Trophoblast cell (in vitro differentiated cells and primary cell): ENCODE measurements around the gene SNX27.

ENCODE experiments used
- DNase-seq, 2 donors: peaks; one replicate each; pipeline ENCODE4 v3.0.0-alpha.2; 2016
- H2AFZ ChIP-seq: 2 replicates; pipeline ENCODE4 v1.6.1; 2013; ENCODE audit warnings: low read length, moderate library complexity, mild to moderate bottlenecking; ENCODE audit not compliant: insufficient read depth, poor library complexity
- H2AK5ac ChIP-seq: 2 replicates; pipeline ENCODE4 v1.6.1; 2013; ENCODE audit warnings: mild to moderate bottlenecking, low read length
- H2BK120ac ChIP-seq: 2 replicates; pipeline ENCODE4 v1.6.1; 2013; ENCODE audit warnings: low read length, mild to moderate bottlenecking, moderate library complexity; ENCODE audit not compliant: insufficient read depth, poor library complexity
- H2BK12ac ChIP-seq: 2 replicates; pipeline ENCODE4 v1.6.1; 2013; ENCODE audit warnings: mild to moderate bottlenecking, low read length, moderate library complexity
- H2BK5ac ChIP-seq: 2 replicates; pipeline ENCODE4 v1.6.1; 2013; ENCODE audit warnings: low read length, low read depth, moderate library complexity, mild to moderate bottlenecking; ENCODE audit not compliant: poor library complexity
- H3K14ac ChIP-seq: 2 replicates; pipeline ENCODE4 v1.6.1; 2013; ENCODE audit warnings: mild to moderate bottlenecking, low read length
- H3K18ac ChIP-seq: 2 replicates; pipeline ENCODE4 v1.6.1; 2013; ENCODE audit warnings: mild to moderate bottlenecking, low read length
- H3K23ac ChIP-seq: 2 replicates; pipeline ENCODE4 v1.6.1; 2013; ENCODE audit warnings: low read length
- H3K27ac ChIP-seq: 2 replicates; pipeline ENCODE4 v1.5.1; 2013; ENCODE audit warnings: low read depth, mild to moderate bottlenecking, inconsistent platforms, low read length, moderate library complexity
- H3K27me3 ChIP-seq: 2 replicates; pipeline ENCODE4 v1.6.1; 2013; ENCODE audit warnings: inconsistent platforms, mild to moderate bottlenecking, low read length, moderate library complexity; ENCODE audit not compliant: insufficient read depth
- H3K36me3 ChIP-seq, 2 experiments: 1 replicate in 1 of 2; 2 replicates in 1 of 2; pipeline ENCODE4 v1.6.1; 2013; ENCODE audit warnings: low read length in 2 of 2, mild to moderate bottlenecking in 2 of 2, moderate library complexity in 1 of 2; ENCODE audit not compliant: insufficient read depth in 2 of 2, control insufficient read depth in 1 of 2
- H3K4ac ChIP-seq: 2 replicates; pipeline ENCODE4 v1.6.1; 2013; ENCODE audit warnings: low read depth, mild to moderate bottlenecking, low read length, moderate library complexity
- H3K4me1 ChIP-seq, 2 experiments: 1 replicate in 1 of 2; 2 replicates in 1 of 2; pipeline ENCODE4 v1.6.1; 2013; ENCODE audit warnings: low read length in 2 of 2, mild to moderate bottlenecking in 2 of 2, moderate library complexity in 1 of 2; ENCODE audit not compliant: insufficient read depth in 2 of 2, control insufficient read depth in 1 of 2
- H3K4me2 ChIP-seq: 2 replicates; pipeline ENCODE4 v1.6.1; 2013; ENCODE audit warnings: inconsistent platforms, mild to moderate bottlenecking, low read length, moderate library complexity
- H3K4me3 ChIP-seq: 2 replicates; pipeline ENCODE4 v1.5.1; 2013; ENCODE audit warnings: mild to moderate bottlenecking, low read depth, low read length, inconsistent platforms
- H3K79me1 ChIP-seq: one replicate; pipeline ENCODE4 v1.6.1; 2013; ENCODE audit warnings: low read length
- H3K79me2 ChIP-seq: 2 replicates; pipeline ENCODE4 v1.6.1; 2013; ENCODE audit warnings: low read length, mild to moderate bottlenecking; ENCODE audit not compliant: control insufficient read depth, insufficient read depth, poor library complexity
- H3K9ac ChIP-seq: 2 replicates; pipeline ENCODE4 v1.6.1; 2013; ENCODE audit warnings: mild to moderate bottlenecking, low read length
- H3K9me3 ChIP-seq: 2 replicates; pipeline ENCODE4 v1.6.1; 2013; ENCODE audit warnings: low read depth, mild to moderate bottlenecking, control low read depth, inconsistent platforms, low read length; ENCODE audit not compliant: insufficient read depth
- H4K12ac ChIP-seq: 2 replicates; pipeline ENCODE4 v1.6.1; 2013; ENCODE audit warnings: low read depth, mild to moderate bottlenecking, low read length, moderate library complexity
- H4K8ac ChIP-seq: 2 replicates; pipeline ENCODE4 v1.6.1; 2013; ENCODE audit warnings: low read depth, mild to moderate bottlenecking, low read length, moderate library complexity
- H4K91ac ChIP-seq: one replicate; pipeline ENCODE4 v1.6.1; 2013; ENCODE audit warnings: low read depth, mild to moderate bottlenecking, low read length, moderate library complexity
- WGBS: extraction: QIAGEN DNeasy Blood & Tissue Kit; methylation state at CpG from one replicate; pipeline ENCODE4 v1.1.7; 2013; ENCODE audit warnings: missing lambda C conversion rate; ENCODE audit not compliant: insufficient read length, insufficient coverage; ENCODE audit errors: extremely low coverage; 5-methylcytosine and 5-hydroxymethylcytosine counted together

Gene SNX27

GRCh38 chr1:151638074-151638775 is 26.4 kb downstream of the SNX27 start:
- Histone ChIP-seq H3K79me2 (no peaks in the 10 kb centered on the region), H4K91ac (no peak overlapping the region), H2BK120ac (no peak overlapping the region), H3K23ac (no peak overlapping the region), H2AK5ac (no peak overlapping the region), H2BK5ac (no peak overlapping the region), H3K14ac (no peak overlapping the region), H3K36me3 (peaks cover 0 to 2% of the 10 kb centered on the region in 2 experiments), H3K4me1 (no peaks in the 10 kb centered on the region), H3K4ac (no peak overlapping the region), H3K9ac (no peak overlapping the region), H3K27me3 (no peaks in the 10 kb centered on the region), H2AFZ (no peak overlapping the region), H3K4me3 (no peak overlapping the region), H3K18ac (no peak overlapping the region), H2BK12ac (no peak overlapping the region), H3K27ac (no peak overlapping the region), H3K79me1 (no peaks in the 10 kb centered on the region), H4K8ac (no peak overlapping the region), H4K12ac (no peak overlapping the region), H3K9me3 (no peaks in the 10 kb centered on the region), H3K4me2 (no peak overlapping the region)
- WGBS, result no CpG with 5 or more reads among the region's 2 CpGs
- no peak for DNase-seq

GRCh38 chr1:151638812-151639211 is 27.0 kb downstream of the SNX27 start:
- Histone ChIP-seq H2AFZ (no peak overlapping the region), H3K9ac (no peak overlapping the region), H2BK12ac (no peak overlapping the region), H3K79me1 (no peaks in the 10 kb centered on the region), H4K12ac (no peak overlapping the region), H2BK120ac (no peak overlapping the region), H4K91ac (no peak overlapping the region), H3K79me2 (no peaks in the 10 kb centered on the region), H3K4me3 (no peak overlapping the region), H3K18ac (no peak overlapping the region), H2AK5ac (no peak overlapping the region), H3K27me3 (no peaks in the 10 kb centered on the region), H3K36me3 (no peaks in the 10 kb centered on the region), H3K4me2 (no peak overlapping the region), H3K14ac (no peak overlapping the region), H2BK5ac (no peak overlapping the region), H3K4ac (no peak overlapping the region), H3K27ac (no peak overlapping the region), H4K8ac (no peak overlapping the region), H3K9me3 (no peaks in the 10 kb centered on the region), H3K4me1 (no peaks in the 10 kb centered on the region), H3K23ac (no peak overlapping the region)
- WGBS, result no CpG with 5 or more reads among the region's 9 CpGs
- DNase-seq, result no peak

- no peaks in the 10 kb centered on the region for H3K79me1 ChIP-seq
- no peak overlapping the region for H3K4ac ChIP-seq
- no peaks in the 10 kb centered on the region for H3K36me3 ChIP-seq
- no peak overlapping the region for H3K4me2 ChIP-seq
- no peak overlapping the region for H2BK120ac ChIP-seq
- H3K4me3 ChIP-seq, result no peak overlapping the region
- no peak overlapping the region for H2BK5ac ChIP-seq
- no peak overlapping the region for H3K14ac ChIP-seq
- no peak overlapping the region for H4K8ac ChIP-seq
- WGBS, result no CpG with 5 or more reads among the region's 2 CpGs
- no peak overlapping the region for H2BK12ac ChIP-seq
- H2AK5ac ChIP-seq, result no peak overlapping the region
- no peaks in the 10 kb centered on the region for H3K27me3 ChIP-seq
- H3K23ac ChIP-seq, result no peak overlapping the region
- DNase-seq, result no peak
- no peak overlapping the region for H3K9ac ChIP-seq
- H3K18ac ChIP-seq, result no peak overlapping the region
- no peaks in the 10 kb centered on the region for H3K4me1 ChIP-seq
- H4K12ac ChIP-seq, result no peak overlapping the region
- no peaks in the 10 kb centered on the region for H3K79me2 ChIP-seq
- no peaks in the 10 kb centered on the region for H3K9me3 ChIP-seq
- H2AFZ ChIP-seq, result no peak overlapping the region
- H4K91ac ChIP-seq, result no peak overlapping the region
- no peak overlapping the region for H3K27ac ChIP-seq
Observed at GRCh38 chr1:151639466-151639865, 27.6 kb downstream of the SNX27 start.

GRCh38 chr1:151641229-151641628 is 29.4 kb downstream of the SNX27 start:
- Histone ChIP-seq H3K18ac (no peak overlapping the region), H3K27me3 (no peaks in the 10 kb centered on the region), H4K8ac (no peak overlapping the region), H2BK120ac (no peak overlapping the region), H3K4me1 (no peaks in the 10 kb centered on the region), H3K79me1 (no peaks in the 10 kb centered on the region), H3K27ac (no peak overlapping the region), H3K79me2 (no peaks in the 10 kb centered on the region), H3K23ac (no peak overlapping the region), H3K14ac (no peak overlapping the region), H3K36me3 (no peaks in the 10 kb centered on the region), H2AFZ (no peak overlapping the region), H2BK12ac (no peak overlapping the region), H3K4me2 (no peak overlapping the region), H3K9me3 (no peaks in the 10 kb centered on the region), H3K9ac (no peak overlapping the region), H4K91ac (no peak overlapping the region), H4K12ac (no peak overlapping the region), H3K4me3 (no peak overlapping the region), H2AK5ac (no peak overlapping the region), H2BK5ac (no peak overlapping the region), H3K4ac (no peak overlapping the region)
- DNase-seq, result no peak
- WGBS, result no CpG with 5 or more reads among the region's 1 CpG
